ENCODE data around the gene SCYGR7.
"Not testable (repeated sequence)": the region's sequence is repeated elsewhere in the genome, so short reads cannot be mapped to it uniquely, and the experiment has no call there.

The SCYGR7 gene

DNA sequence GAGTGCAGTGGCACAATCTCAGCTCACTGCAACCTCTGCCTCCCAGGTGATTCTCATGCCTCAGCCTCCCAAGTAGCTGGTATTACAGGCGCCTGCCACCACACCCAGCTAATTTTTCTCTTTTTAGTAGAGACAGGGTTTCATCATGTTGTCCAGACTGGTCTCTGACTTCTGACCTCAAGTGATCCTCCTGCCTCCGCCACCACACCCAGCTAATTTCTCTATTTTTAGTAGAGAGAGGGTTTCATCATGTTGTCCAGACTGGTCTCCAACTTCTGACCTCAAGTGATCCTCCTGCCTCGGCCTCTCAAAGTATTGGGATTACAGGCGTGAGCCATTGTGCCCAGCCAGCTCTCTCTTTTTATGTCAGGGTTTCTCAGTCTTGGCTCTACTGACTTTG, 28.1 kb downstream of the SCYGR7 start:
- FAIRE-seq: not testable (repeated sequence)

DNA sequence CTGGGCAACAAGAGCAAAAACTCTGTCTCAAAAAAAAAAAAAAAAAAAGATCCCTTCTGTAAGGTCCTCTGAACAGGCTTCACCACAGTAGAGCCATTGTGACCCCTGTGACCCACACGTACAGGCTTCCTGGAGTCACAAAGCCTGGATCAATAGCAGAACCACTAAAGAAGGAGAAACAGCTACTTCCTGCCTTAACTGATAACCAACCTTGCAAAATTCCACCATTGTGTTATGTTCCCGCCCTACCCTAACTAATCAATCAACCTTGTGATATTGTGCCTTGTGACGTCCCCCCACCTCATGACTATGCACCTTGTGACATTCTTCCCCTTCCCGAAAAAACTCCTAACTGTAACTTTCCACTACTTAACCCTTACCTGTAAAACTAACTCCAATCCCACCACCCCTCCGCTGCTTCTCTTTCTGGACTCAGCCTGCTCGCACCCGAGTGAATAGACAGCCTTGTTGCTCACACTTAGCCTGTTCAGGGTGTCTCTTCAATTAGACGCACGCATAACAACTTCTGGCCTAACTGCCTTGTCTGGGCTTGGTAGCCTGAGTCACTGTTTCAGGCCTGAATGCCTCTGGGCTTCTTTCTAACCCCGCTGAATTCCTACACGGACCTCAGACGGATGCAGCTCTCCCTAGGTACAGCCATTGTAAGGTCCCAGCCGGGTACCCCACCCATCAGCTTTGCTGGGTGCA, 31.4 kb downstream of the SCYGR7 start:
- DNase-seq (ENCODE audit: insufficient read length, low spot score): no peak

More for the DNA sequence above, 28.1 kb downstream of the SCYGR7 start:
- DNase-seq (ENCODE audit: insufficient read length, low spot score): not testable (repeated sequence)

DNA sequence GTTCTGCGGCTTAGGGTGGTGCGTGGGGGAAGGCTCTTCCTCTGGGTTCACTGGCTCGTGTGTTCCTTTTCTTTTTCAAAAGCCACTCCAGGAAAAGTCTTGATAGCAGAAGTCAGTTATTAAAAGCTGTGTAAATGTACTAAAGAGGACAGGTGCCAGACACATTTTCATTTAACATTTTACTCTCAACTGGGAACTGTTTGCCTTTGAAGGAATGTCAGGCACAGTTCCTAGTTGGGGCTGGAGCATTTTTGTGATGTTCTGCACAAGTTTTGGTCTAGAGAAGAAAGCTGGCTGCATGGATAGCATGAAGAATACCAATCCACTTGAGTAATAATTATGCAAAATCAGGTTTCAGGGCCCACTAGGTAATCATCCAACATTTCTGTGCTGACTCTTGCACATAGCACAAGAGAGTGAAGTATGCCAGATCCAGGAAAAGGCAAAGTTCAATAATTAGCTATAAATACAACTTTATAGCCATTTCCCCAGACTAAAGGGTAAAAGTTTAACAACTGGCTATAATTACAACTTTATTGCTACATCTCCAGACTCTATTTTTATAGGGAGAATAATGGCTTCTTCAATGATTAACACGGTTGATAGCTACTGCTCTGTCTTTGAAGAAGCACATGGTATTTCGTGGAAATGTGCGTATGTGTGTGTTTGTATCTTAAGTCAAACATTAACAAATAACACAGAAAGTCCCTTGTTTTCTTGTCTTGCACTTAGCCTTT, 33.8 kb downstream of the SCYGR7 start:
- no peak for DNase-seq (ENCODE audit: insufficient read length, low spot score)
- FAIRE-seq: no peak

More for the DNA sequence above, 31.4 kb downstream of the SCYGR7 start:
- FAIRE-seq: no peak

DNA sequence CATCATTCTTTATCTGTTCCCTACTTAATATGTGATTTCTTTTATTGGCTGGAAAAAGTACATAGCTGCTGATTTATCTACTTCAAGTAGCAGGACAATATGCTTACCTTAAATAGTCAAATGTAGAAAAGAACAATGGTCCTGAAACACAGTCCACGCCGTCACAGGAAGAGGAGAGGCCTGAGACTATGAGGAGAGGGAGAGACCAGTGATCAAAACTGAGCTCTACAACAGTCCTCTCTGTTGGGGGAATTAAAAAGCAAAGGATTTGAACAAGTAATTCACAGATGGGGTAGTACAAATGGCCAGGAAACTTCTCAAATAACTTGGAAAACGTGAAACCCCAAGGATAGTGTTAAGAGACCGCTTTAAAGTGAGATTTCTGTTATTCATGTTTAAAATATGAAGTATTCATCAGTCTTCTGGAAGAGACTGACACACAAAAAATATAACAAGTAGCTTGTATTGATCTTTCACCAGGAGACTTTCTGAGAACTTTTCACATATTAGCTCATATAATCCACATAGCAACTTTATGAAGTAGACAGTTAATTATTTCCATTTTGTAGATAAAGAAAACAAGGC, 37.7 kb downstream of the SCYGR7 start:
- no peak for FAIRE-seq
- DNase-seq (ENCODE audit: insufficient read length, low spot score): no peak

DNA sequence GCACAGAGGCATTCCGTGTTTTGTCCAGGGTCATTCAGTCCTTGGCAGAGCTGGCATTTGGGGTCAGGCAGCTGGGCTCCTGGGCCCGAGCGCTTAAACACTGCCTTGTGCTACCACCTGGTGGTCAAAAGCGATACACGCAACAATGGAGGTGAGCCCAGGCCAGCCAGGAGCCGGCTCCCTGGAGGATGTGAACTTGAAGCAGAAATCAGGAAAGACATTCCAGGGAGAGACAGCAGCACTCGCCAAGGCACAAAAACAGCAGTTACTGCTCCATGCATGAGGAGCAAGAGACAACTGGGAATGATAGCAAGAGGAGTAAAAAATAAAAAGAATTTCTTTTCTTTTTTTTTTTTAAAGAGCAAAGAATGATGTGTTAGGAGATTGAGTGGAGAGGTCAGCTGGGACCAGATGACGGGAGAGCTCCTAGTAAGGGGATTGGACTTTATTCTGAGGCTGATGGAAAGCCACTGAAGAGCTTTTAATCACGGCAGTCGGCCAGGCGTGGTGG, 38.3 kb downstream of the SCYGR7 start:
- DNase-seq (ENCODE audit: insufficient read length, low spot score) (peak; percentile 75), FAIRE-seq (no peak)

DNA sequence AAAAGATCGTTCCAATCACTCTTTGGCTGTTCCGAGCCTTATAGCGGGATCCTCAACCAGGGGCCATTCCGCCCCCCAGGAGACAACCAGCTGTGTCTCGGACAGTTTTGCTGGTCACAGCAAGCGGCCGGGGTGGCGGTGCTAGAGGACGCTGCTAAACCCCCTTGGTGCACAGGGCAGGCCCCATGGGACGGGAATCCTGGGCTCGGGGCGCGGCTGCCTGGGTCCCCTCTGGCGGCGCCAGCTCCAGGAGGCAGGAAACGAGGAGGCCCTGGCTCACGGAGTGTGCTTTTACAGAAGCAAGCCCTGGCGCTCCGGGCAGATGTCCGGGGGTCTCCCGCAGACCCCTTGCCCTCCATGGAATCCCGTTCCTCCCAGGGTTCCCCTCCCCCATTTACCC, 39.7 kb downstream of the SCYGR7 start:
- DNase-seq (ENCODE audit: insufficient read length, low spot score) (no peak), FAIRE-seq (no peak)

DNA sequence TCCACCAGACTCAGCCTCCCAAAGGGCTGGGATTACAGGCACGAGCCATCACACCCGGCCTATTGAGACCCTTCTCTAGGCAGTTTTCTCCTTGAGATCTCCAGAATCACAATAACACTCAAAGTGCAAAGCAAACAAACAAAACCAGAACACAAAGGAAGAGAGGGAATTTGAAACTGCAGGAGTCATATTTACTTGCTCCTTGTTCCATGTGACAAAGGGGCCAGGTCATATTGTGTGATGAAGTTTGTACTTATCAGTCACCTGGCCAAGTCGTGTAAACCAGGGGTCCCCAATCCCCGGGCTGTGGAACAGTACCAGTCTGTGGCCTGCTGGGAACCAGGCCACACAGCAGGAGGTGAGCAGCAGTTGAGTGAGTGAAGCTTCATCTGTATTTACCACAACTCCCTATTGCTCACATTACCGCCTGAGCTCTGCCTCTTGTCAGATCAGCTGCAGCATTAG, 44.1 kb downstream of the SCYGR7 start:
- FAIRE-seq: no peak
- DNase-seq (ENCODE audit: insufficient read length, low spot score): no peak

DNA sequence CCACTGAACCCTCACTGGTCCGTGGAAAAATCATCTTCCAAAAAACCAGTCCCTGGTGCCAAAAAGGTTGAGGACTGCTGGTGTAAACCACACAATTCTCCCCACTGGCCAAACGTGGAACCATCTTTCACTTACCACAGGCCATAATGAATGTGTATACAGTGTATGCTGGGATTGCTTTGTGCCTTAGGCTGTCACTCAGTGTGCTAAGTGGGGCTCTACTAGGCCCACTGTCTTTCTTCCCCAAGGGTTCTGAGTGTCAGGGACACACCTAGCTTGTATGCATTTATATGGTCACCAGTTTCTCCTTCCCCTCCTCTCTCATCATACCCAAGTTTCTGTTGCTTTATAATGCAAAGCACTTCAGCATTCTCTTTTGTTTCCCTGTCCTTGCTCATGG, 44.8 kb downstream of the SCYGR7 start:
- FAIRE-seq (no peak), DNase-seq (ENCODE audit: insufficient read length, low spot score) (no peak)

DNA sequence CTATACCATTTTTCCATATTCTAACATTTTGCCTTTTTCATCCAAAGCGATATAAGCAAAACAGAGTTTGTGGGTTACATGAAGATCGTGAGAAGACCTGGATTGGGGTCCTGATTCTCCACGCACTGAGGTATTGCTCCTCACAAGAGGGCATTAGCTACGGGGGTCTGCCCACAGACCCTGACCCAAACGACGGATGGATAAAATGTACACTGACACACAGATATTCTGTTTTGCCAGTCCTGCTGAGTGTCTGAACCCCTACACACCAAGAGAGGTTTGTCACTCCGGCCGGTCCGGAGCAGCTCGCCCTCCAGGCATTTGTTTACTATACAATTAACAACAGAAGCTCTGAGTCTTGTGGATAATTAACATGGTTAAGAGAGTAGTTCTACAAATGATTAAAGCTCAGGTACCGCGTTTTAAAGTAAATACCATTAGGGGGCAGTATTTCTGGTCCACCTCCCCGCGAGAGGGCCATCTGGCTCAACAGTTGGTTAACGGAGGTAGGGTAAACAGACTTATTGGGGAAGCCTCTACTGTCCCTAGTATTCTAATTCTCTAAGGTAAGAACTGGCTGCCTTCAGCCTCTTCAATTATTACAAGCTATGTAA, 46.0 kb downstream of the SCYGR7 start:
- no peak for FAIRE-seq
- DNase-seq (ENCODE audit: insufficient read length, low spot score): no peak

DNA sequence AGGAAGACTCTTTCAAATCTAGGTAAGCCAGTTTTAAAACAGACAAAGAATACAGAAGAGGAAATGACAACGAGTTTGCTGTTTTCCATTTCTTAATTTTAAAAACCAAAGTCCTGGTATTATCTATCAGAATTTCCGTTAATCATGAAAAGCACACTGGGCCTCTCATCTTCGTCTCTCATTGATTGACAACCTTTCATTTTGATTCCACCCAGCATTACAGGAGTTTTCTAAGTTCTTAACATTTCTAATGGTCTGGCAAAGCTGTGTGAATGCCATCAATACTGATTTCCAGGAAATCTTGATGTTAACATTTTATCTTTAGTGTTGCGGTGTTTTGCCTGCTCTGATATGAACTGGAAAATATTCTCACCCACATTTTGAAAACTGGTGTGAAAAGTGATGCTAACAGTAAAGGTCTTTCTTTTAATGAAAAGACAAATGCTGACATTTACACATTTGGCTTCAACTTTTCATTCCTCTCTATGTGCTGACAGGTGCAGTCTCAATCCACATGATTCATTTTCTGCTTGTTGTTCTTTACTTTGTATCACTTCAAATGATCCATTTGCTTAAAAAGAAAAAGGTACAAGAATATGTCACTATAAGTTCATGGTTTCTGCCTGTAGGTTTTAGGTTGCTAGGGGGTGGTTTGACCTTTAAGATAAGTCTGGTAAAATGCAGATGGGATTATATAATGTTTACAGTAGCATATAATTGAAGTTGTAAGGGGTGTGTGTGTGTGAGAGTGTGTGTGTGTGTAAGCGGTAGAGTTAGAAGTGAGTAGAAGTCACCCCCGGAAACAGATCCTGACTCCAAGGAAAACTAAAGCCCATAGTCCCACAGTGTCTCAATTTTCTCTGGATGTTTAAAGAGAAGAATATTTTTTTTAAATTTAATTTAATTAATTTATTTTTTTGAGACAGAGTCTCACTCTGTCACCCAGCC, 47.0 kb downstream of the SCYGR7 start:
- DNase-seq (ENCODE audit: insufficient read length, low spot score) (no peak), FAIRE-seq (no peak)

All from HTR-8/SVneo (cell line).